Inferior parietal cortex (tissue), 1 donor: Measurements from ENCODE around the gene COBL.

Source experiments
- DNase-seq: peaks from one replicate; pipeline ENCODE4 v3.0.0-alpha.2; 2016; ENCODE audit errors: extremely low spot score

The COBL gene

DNA sequence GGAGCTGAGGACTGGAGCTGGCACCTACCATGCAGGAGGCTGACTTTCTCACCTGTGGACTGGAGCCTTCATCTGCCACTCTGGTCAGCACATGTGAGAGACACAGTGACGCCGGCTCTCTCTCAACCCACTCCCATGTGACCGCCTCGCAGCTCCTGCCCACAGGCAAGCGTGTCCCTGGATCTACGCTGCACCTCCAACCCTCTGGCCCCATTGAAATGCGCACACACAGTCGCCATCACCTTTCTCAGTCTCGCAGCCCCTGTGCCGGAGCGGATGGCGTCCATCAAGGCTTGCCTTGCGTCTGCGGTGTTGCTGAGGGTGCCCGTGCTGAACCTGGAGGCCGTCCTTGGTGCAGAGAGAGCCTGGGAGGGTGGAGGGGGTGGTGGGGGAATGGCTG lies 291.7 kb downstream of the COBL start:
- no peak for DNase-seq

DNA sequence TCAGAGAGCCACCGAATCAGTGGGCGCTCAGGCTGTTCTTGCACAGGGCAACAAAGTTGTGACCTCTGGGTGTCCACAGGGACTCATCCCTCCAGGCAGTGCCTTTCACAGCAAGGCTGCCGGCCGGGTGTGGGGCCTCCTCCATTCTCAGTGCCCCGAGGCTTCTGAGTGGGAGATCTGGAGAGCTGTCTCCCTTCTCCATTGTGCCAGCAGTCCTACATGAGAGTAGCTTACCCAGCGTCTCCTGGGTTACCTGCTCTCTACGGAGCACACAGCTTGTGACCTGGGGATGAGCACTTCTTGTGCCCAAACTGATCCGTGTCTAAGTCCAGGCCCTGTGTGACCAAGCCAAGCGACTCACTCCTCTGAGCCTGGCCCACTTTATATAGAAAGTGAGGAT lies 293.1 kb downstream of the COBL start:
- DNase-seq: no peak

DNA sequence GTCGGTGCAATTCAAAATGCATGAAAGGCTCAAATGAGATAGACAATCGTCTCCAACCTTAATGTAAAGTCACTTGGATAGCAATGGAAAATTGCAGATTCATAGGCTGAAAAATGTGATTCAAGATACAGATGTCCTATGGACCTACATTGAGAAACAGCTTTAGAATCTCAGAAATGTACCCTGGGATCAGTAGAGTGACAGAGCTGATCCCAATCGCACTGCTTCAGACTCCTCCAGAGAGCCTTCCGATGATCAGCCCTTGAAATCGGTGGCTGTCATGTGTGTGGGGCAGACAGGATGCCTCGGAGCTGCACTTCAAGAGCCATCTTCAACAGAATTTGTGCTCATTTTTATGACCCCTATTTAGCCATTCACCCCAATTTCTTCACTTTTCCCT lies 293.8 kb downstream of the COBL start:
- DNase-seq: no peak

DNA sequence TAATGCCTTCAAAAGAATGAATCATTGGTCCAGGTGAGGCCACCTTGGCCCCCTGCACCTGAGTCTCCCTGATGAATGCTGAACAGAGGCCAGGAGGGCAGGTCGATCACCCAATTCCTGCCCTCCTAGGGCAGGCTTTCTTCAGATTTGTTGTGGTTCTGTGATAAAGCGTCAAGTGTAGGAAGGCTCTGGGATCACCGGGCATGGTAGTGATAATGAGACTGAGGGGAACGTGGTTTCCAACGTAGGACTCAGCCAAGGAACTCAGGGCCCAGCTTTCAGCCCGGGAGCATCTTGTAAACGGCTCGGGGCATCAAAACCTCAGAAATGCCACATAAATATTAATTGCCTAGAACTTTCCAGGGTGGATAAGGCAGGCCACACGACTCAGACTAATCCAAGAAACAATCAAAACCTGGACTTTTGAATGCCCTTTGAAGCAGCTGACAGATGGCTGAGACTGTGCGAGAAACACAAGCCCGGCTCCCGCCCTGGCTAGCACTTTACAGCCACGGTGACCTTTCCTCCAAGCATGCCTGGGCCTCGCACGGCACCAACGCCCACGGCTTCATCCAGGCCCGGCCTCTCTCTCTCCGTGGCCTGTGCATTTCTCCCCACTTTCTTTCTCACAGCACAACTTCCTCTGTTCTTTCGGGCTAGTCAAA lies 294.6 kb downstream of the COBL start:
- DNase-seq: no peak

DNA sequence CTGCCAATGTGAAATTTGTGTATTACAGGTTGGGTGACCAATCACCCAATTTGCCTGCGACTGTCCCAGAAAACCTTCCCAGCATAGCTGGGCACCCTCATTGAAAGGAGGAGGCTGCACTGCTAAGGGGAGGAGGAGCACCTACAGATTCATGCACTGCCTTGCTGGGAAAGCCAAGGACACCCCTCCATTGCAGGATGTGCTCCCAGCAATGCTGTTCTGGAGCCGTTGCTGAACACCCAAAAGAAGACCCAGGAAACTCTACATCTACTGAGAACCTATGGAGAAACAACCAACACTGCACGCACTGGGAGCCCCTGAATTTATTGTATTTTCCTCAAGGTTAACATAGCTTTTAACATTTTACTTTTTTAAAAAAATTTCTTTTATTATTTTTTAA lies 295.7 kb downstream of the COBL start:
- no peak for DNase-seq

DNA sequence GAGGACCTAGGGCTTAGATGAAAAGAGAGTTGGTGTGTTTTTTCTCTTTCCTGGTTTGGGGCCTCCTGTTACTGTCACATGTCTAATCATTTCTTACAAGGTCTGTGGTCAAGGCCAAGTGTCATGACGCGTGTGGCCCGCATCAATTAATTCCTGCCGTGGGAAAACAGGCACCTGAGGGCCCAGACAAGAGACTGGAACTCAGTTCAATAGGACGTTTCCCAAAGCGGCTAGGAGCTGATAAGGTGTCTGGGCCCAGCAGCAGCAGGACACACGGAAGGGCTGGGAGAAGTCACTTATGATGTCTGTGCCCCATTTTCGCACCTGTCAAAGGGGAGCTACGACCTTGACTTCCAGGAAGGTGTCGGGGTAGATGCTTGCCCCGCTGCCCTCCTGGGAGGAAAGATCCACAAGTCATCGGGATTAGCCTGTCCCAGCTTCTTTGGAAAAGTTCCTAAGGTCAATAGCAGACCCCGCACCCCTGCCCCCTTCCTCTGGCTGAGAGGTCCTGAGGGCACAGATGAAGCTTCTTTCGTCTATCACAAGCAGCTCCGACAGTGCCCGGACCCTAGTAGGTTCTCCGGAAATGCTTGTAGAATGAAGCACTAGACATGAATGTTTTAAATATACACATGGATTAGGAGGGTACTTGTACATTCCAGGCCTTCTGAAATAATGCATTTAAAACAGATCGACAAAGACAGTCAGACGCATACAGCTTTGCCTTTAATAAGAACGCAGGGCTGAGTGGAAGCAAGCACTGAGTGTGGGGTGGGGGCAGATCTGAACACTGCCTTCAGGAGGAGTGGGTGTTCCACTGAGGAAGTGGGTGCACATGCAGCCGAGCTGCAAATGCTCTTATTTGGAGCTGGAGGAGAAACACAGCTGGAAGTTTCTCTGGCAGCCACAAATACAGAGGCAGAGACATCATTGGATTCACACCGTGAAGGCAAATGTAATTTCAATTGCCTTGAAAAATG lies 296.4 kb downstream of the COBL start:
- no peak for DNase-seq

DNA sequence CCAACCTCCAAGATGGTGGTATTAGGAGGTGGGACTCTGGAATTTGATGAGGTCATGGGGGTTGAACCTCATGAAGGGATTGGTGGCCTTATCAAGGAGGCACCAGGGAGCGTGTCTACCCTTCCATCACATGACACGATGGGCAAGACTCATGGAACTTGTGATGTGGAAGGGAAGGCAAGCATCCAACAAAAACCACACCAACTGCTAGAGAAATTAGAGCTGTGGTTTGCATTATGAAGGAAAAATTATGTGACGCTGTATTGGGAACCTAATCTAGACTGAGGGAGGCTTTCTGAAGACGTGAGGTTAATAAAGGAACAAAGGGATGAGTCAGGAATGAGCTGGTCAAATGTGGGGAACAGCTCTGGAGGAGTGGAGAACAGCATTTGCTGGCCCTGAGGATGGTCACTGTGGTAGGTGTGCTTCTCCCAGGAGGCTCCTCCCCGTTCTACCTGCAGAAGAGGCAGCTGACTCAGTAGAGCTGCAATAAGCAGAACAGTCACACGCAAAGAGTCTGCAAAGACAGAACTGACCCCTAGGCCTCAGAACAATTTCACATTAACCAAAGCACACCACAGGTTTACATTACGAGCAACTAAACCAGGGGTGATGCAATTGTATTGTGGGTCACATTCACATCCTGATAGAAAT lies 297.3 kb downstream of the COBL start:
- no peak for DNase-seq

DNA sequence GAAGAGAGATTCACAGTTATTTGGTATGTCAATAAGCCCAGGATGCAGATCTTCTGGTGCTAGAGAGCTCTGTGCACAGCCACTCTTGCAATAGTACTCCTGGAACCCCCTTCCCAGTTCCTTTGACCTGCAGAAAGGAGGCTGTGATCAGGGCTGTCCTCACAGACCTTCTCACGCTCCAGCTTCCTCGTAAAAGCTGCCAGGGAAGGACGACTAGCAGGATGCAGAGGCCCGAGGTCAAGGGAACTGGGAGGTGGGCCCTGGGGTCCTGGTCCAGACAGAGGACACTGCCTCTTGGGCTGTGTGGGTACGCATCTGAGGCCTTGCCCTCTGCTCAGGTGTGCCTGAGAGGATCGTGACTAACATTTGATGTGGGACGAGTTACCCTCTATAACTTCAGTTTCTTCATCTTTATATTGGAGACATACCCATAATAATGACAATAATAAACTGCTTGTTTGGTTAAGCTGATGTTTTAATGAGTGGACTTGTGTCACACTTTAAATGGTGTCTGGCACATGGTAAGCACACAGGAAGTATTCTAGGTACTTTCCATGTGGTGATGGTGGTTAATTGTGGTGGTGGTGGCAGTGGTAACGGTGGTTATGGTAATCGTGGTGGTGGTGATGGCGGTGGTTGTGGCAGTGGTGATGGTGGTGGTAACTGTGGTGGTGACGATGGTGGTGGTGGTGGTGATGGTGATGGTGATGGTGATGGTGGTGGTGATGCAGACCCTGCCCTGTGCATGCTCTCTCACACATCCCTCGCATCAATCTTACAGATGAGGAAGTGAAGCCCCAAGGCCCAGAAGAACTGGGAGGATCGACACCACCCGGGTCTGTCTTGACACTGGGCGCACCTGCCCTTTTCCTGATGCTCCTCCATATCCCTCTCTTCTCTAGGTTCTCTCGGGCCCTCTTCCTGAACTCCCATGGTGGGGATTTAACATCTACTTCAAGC lies 298.8 kb downstream of the COBL start:
- DNase-seq: no peak

DNA sequence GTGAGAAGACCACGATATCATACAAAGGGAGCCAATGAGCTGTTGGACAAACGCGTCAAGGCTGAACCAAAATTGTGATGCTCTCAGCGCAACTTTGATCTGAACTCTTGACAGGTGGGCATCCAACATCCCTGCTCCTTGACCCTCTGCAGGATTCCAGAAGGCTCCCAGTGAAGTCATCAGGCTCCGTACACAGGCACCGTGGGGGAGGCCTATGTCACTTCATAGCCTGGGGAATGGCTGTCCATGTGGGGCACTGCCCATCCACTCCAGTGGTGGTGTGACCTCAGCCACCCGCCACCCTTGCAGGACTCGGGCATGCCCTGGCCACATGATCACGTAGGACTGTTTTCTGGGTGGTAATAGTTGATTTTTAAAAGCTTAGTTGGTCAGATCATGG lies 300.1 kb downstream of the COBL start:
- no peak for DNase-seq

DNA sequence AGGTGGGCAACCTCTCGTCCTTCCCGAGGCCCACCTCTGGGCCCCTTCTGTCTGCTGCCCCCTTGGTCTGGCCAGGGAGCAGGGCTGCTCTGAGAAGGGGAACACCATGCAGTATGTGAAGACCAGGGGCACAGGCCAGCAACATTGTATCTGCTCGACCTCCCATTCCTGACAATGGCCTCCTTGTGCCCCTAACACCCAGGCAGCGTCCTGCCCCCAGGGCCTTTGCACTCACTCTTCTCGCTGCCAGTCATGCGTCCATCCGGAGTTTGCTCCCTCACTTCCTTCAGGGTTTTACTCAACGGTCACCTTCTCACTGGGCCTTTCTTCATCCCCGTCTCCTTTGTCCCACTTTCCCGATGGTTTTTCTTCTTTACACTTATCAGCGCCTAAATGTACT lies 301.0 kb downstream of the COBL start:
- DNase-seq: no peak

DNA sequence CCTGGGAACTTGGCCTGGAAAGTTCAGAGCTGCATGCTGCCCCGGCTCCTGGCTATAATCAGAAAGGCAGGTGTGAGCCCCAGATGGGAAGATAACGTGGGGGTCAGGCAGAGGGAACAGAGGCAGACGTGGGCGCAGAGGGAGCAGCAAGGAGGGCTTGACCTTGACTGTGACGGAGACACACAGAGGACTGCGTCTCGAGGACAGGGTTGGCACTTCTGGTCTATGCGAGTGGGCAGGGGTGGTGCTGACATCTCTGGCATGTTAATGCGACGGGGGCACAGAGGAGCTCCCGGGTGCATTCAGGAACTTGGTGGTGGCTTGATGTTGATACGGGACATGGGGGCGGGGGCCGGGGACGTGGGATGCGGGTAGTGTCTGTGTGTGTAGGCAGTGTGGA lies 301.8 kb downstream of the COBL start:
- no peak for DNase-seq

DNA sequence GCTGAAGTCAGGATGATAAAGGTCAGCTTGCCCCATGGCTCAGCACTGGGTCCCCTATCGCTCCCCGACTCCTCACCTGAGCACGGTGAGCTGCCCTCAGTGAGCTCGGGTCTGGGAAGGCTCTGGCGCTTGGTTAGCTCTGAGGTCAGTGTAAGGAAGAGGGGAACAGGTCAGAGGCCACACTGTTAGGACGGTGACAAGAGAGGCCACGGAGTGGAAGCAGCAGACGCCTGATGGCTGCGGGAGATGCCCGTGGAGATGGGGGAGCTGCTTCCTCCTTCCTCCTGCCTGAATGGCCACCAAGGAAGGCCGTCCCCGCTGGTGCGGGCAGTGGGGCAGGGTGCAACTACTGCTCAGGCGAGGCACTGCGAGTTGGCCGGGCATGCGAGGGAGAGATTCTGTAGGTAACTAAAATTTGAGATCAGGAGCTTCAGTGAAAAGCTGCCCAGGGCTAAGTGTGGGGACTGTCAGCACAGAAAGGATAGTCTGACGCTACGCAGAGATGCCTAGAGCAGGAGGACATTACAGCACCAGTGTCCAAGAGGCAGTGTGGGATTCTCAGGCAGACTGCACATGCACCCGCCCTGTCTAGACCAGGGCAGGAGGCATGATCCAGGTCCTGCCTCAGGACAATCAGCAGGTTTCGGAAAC lies 302.6 kb downstream of the COBL start:
- DNase-seq: no peak

DNA sequence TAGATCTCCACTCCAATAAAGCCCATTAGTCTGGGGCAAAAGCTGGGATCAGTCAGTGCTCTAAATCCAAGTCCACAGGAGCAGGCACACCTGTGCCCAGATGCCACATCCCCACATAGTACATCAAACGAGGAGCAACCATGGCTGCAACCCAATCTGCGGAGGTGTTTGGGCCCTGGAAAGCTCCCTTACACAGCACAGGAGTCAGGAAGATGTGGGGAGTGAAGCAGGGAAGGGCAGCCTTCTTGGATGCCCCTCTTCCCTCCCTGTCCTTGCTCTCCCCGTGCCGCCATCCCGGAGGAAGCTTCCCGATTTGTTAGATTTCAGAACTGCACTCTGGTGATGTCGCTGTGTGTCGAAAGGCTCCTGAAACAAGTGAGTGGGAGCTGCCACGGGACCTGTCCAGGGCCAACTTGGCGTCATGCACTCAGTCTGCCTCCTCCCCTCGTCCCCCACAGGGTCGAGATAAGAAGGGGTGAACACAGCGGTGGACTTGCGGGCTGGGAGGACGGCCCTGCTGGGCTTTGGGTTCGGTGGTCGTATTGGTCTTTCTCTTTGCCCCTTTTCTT lies 303.3 kb downstream of the COBL start:
- DNase-seq: no peak

DNA sequence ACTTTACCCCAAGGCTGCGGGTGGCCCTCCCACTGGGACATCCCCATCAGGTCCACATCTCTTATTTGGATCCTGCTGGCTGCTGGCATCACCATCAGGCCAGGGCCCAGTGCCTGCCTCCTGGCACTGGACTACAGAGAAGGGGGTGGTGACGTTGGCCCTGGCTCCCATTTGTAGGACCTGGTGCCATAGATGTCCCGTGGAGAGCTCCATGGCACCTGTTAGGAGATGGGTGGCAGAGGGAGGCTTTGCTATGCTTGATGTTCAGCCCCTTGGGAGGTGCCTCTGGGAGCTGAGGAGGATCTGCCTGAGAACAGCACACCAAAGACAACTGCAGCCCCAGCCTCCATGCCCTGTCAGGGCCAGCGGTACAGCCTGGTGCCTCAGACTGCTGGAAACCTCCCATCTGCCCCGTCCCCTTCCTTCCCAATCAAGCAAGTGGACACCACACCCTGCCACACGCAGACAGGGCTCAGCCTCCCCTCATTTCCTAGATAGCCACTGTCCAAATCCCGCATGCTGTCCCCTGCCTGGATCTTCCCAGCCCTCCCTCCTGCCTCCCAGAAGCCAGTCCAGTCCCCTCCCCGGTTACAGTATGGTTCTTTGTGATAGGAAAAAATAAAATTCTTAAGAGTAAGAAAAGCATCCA lies 303.9 kb downstream of the COBL start:
- no peak for DNase-seq

DNA sequence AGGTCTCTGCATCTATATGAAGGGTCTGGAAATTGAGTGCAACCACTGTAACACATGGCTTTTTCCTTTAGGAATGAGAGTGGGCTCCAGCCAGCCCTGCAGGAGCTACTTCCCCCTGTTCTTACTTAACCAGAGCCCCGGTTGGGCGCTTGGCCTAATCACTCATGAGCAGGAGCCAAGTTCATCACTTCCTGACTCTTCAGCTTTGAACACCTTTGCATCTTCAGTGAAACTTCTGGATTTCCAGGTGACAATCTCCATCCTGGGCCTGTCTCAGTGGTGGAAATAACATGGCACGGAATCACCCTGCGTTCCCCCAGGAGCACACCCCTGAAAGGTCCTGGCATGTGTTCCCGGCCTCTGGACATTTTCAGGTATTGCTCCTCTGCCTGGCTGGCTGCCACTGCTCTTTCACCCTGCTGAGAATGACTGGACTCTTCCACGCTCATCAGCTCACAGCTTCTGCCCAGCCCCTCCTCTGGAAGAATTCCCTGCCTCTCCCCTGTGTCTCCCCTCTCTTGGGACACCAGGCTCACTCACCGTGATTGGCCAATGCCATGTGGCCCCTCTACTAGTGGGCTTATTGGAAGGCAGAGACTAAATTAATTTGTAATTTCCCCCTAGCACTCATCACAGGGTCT lies 304.8 kb downstream of the COBL start:
- no peak for DNase-seq

DNA sequence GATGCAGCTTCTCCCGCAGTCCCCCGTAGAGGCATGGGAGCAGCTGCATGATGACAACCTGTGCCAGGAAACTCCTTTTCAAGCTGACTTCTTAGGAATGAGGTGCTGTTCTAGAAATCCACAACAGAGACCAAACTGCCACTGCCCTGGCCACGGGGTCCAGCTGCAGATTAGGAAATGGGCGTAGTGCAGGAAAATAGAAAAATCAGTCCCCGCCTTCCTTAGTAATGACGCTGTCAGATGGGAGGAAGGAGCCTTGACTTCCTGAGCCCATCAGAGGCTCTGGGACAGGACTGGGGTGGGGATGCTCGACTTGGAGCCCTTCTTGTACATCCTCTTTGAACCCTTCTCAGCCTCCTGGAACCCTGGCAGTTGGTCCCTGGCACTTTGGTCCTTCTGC lies 306.1 kb downstream of the COBL start:
- DNase-seq: no peak

DNA sequence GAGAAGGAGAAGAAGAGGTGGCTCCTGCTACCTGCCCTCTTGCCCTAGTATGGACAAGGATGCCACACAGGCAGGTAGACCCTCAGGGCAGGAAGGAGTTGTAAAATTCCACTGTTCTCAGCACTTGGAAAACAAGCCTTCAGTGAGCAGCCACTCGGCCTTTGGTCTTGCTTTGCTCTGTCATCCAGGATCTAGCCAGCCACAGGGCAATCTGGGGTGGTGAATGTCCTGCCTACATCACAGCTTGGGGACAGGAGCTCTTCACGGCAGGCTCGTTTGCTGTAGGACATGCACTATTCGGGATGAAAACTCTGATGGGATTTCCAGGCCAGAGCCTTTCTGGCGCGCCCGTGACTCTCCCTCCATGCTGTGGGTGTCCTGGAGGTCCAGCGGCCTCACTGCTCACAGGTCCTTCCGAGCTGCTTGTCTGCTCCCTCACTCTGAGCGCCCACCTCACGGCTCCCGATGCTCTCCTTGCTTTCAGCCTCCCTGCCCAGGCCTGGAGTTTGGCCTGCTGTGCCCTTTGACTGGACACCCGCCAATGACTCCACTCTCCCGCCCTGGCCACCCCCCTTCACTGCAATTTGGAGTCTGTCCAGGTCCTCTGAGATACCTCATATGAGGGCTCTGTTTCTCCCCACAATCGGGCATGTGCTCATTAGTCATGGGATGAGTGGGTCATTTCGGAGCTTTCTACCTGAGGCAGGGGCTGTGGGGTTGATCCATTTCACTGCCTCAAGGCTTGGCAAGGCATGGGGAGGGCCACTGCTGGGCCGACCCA lies 306.7 kb downstream of the COBL start:
- DNase-seq: no peak

DNA sequence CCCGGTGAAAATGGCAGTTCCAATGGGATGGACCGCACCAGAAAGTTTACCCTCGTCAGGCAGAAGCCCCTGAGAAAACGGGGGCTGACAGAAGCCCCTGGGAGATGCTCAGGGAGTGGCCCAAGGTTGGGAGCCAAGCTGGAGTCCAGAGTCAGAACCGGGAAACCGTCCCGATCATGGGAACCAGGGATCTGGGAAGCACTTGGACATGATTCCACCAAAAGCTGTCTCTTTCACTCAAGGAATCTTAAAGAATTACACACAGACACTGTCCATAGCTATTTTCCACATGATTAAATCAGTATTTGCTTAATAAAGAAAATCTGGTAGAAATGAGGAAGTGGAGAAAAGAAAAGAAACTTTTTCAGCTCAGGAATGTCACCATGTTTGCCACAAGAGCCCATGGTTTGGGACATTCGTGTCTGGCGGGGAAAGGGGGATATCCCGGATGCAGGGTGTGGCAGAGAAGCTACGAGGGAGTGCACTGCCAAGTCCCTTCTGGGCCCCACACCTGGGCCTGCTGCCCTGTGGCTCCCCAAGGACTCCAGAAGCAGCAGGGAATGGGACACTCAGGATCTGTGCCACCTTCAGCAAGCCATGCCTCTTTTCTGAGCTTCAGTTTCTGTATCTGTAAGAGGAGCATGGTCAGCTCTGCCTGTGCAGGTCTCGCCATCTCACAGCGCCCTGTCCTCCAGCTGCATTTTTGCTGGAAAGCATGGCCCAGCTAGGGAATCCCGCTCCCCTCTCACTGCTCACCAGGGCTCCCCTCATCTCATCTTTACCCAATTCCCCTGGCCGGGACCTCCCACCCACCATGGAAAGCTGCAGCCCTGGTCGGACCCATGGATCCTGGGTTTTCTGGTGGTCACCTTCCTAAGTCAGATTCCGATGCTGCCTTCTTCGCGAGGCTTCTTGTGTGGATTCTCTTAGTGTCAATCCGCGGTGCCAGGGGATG lies 308.8 kb downstream of the COBL start:
- DNase-seq: no peak
